Fibroblast of mammary gland (primary cell): ENCODE data around the gene HCFC1R1.

Experiments
- DNase-seq: peaks from one replicate; pipeline ENCODE4 v3.0.0-alpha.2; 2010; ENCODE audit warnings: low read depth
- H3K4me3 ChIP-seq: 2 replicates; pipeline ENCODE4 v1.5.1; 2011; ENCODE audit warnings: low read depth, mild to moderate bottlenecking, low read length, moderate library complexity; ENCODE audit not compliant: control insufficient read depth
- TF ChIP-seq, protein P1 (sequence below): conservative IDR thresholded peaks from 2 replicates; pipeline ENCODE4 v1.5.1; 2011; ENCODE audit warnings: low read depth, low read length, inconsistent platforms; ENCODE audit not compliant: control insufficient read depth, insufficient read depth

The HCFC1R1 gene

DNA sequence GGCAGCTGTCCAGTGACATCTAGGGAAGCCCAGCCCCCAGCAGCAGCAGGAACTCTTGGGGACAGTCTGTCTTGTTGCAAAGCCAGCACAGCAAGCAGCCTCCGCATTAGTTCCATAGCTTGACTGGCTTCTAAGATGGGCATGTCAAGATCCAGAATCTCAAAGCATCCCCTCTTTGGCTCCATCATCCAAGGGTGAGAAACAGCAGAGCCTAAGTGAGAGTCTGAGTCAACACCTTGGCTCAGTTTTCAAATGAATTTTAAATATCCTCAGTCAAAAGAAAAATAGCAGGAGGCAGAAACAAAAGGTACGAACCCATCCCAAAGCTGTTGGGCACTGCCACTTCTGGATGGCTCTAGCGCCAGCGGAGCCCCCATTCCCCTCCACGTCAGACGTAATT is 8.8 kb downstream of the HCFC1R1 start:
- no peak overlapping the region for H3K4me3 ChIP-seq
- DNase-seq = no peak
- TF ChIP-seq, protein P1, sequence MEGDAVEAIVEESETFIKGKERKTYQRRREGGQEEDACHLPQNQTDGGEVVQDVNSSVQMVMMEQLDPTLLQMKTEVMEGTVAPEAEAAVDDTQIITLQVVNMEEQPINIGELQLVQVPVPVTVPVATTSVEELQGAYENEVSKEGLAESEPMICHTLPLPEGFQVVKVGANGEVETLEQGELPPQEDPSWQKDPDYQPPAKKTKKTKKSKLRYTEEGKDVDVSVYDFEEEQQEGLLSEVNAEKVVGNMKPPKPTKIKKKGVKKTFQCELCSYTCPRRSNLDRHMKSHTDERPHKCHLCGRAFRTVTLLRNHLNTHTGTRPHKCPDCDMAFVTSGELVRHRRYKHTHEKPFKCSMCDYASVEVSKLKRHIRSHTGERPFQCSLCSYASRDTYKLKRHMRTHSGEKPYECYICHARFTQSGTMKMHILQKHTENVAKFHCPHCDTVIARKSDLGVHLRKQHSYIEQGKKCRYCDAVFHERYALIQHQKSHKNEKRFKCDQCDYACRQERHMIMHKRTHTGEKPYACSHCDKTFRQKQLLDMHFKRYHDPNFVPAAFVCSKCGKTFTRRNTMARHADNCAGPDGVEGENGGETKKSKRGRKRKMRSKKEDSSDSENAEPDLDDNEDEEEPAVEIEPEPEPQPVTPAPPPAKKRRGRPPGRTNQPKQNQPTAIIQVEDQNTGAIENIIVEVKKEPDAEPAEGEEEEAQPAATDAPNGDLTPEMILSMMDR = no peak

DNA sequence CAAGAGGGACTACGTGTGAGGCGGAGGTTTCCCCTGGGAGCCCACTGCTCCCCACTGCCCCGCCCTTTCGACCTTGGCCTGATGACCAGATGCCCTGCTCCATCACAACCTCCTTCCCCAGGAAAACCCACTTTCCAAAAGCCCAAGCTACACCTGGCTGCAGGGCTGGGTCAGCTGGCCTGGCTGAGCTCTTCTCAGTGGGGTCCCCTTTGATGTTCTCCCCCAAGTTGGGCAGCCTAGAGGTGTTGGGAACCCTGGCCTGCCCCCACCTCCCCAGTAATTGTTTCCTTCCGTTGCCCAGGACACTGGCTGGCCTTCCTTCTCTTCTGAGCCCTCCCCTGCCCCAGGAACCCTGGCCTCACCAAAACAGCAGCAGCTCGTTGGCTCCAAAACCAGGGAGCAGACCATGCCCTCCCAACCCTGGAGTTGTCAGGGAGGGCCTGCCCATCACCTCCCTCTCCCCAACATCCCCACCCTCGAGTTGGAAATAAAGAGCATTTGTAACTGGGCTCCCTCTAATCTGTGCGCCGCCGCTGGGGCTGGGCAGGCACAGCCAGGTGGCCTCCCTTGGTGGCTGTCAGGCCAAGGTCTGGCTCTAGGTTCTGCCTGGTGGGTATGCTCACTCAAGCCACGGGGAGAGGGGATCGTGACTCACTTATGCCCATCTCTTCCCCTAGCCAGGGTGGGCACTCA is 9.6 kb downstream of the HCFC1R1 start:
- no peak for DNase-seq
- TF ChIP-seq, protein P1 = no peak
- H3K4me3 ChIP-seq = no peak overlapping the region

DNA sequence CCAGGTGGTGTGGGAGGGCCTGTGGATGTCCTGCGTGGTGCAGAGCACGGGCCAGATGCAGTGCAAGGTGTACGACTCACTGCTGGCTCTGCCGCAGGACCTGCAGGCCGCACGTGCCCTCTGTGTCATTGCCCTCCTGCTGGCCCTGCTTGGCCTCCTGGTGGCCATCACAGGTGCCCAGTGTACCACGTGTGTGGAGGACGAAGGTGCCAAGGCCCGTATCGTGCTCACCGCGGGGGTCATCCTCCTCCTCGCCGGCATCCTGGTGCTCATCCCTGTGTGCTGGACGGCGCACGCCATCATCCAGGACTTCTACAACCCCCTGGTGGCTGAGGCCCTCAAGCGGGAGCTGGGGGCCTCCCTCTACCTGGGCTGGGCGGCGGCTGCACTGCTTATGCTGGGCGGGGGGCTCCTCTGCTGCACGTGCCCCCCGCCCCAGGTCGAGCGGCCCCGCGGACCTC is 10.2 kb downstream of the HCFC1R1 start:
- H3K4me3 ChIP-seq = no peak overlapping the region
- TF ChIP-seq, protein P1 = no peak
- no peak for DNase-seq

DNA sequence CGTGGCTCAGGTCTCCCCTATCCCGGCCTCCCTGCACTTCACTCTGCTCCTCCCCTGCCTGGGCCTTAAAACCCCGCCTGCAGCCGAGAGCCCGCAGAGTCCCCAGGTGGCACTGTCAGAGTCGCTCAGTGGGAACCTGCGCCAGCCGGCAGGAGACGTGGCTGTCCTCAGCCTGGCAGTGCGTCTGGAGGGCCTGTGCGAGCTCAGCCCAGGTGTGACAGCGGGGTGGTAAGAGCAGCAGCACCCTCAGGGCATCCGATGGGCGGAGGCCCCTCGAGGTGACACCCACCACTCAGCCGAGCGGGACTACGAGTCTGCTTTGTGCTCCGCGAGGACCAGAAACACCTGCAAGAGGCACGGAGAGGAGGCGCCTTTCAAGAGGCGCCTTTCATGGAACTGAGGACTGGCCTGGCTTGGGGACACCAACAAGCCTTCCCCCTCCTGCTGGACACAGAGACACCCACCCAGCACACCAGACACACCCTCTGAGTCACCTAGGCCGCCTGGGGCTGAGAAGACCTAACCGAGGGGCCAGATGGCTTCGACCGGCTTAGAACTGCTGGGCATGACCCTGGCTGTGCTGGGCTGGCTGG is 10.8 kb downstream of the HCFC1R1 start, which contains the start of gene CLDN9:
TSS of gene CLDN9 (plus strand) at position 96 of the 593 bp plus-strand sequence. CDS start at position 536, 440 bp downstream.
- H3K4me3 ChIP-seq = no peak within 1 kb of the TSS
- TF ChIP-seq, protein P1 = no peak
- no peak for DNase-seq

DNA sequence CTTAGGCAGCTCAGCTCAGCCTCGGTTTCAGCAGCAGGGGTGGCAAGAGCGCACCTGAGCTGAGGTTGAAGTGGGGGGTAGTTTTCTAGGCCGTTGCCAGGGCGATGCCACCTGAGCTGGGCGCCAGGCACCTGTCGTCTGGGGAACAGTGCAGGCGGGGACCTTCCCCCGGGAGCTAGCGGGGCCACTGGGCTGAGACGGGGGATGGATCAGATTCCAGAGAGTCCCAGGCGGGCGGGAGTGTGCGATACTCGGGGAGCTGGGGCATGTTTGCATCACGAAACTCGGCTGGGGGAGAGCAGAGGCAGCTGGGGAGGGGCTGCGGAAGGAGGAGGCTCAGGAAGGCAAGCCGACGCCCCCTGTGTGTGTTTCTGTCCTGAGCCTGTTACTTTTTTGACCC is 11.5 kb downstream of the HCFC1R1 start:
- TF ChIP-seq, protein P1 = no peak
- DNase-seq = no peak
- H3K4me3 ChIP-seq = no peak overlapping the region

DNA sequence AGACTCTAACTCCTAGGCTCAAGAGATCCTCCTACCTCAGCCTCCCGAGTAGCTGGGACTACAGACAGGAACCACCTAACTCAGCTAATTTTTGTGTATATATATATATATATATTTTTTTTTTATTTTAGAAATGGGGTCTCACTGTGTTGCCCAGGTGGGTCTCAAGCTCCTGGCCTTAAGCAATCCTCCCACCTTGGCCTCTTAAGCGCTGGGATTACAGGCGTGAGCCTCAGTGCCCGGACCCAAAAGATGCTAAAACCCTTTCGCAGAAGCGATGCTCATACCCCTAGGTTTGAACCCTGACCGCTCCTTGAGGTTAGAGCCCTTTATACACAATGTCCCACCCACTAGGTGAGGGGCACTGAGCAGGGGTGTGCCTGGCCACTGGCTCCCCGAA is 13.2 kb downstream of the HCFC1R1 start:
- TF ChIP-seq, protein P1 = no peak
- DNase-seq = no peak
- no peak overlapping the region for H3K4me3 ChIP-seq
